ENCODE data around the gene RET. TPM values are rescaled to one million over a fixed set of nuclear protein-coding genes. Genes with fewer than 3 reads are reported as not detected.

RET gene
- total RNA-seq, 1 experiment from 2014 or later, result not detected

- Histone ChIP-seq H3K4me1 (replicated peaks) (no peaks in the 10 kb centered on the region), H3K27ac (no peak overlapping the region), H3K36me3 (no peaks in the 10 kb centered on the region), H3K9me3 (replicated peaks) (no peaks in the 10 kb centered on the region), H3K4me3 (no peak overlapping the region), H3K27me3 (replicated peaks) (peaks cover 6% of the 10 kb centered on the region; the same call in 1 of the 2 replicates)
- no peak for DNase-seq (ENCODE audit: low read depth in 1 of 2, low spot score in 2 of 2)
These were observed 27.8 kb upstream of the RET start for GRCh38 chr10:43049081-43049551.

GRCh38 chr10:43050011-43050410, 26.9 kb upstream of the RET start:
- Histone ChIP-seq H3K4me3 (no peak overlapping the region), H3K4me1 (replicated peaks) (no peaks in the 10 kb centered on the region), H3K36me3 (no peaks in the 10 kb centered on the region), H3K9me3 (replicated peaks) (no peaks in the 10 kb centered on the region), H3K27ac (no peak overlapping the region), H3K27me3 (replicated peaks) (peaks cover 6% of the 10 kb centered on the region; the same call in 1 of the 2 replicates)
- DNase-seq (ENCODE audit: low read depth in 1 of 2, low spot score in 2 of 2), result no peak

GRCh38 chr10:43053825-43054224, 23.0 kb upstream of the RET start:
- H3K9me3 ChIP-seq (replicated peaks), result no peaks in the 10 kb centered on the region
- no peak overlapping the region for H3K4me3 ChIP-seq
- H3K36me3 ChIP-seq, result no peaks in the 10 kb centered on the region
- H3K27me3 ChIP-seq (replicated peaks), result peaks cover 6% of the 10 kb centered on the region; the same call in 1 of the 2 replicates
- DNase-seq (ENCODE audit: low read depth in 1 of 2, low spot score in 2 of 2), result no peak
- no peak overlapping the region for H3K27ac ChIP-seq
- no peaks in the 10 kb centered on the region for H3K4me1 ChIP-seq (replicated peaks)

- Histone ChIP-seq H3K36me3 (no peaks in the 10 kb centered on the region), H3K27ac (no peak overlapping the region), H3K4me1 (replicated peaks) (no peaks in the 10 kb centered on the region), H3K4me3 (no peak overlapping the region), H3K27me3 (replicated peaks) (peaks cover 6% of the 10 kb centered on the region; the same call in 1 of the 2 replicates), H3K9me3 (replicated peaks) (no peaks in the 10 kb centered on the region)
- no peak for DNase-seq (ENCODE audit: low read depth in 1 of 2, low spot score in 2 of 2)
These were observed 22.3 kb upstream of the RET start for GRCh38 chr10:43054593-43054992.

GRCh38 chr10:43055217-43055616, 21.7 kb upstream of the RET start:
- Histone ChIP-seq H3K27ac (no peak overlapping the region), H3K9me3 (replicated peaks) (no peaks in the 10 kb centered on the region), H3K4me3 (no peak overlapping the region), H3K27me3 (replicated peaks) (peaks cover 6% of the 10 kb centered on the region; the same call in 1 of the 2 replicates), H3K36me3 (no peaks in the 10 kb centered on the region), H3K4me1 (replicated peaks) (no peaks in the 10 kb centered on the region)
- no peak for DNase-seq (ENCODE audit: low read depth in 1 of 2, low spot score in 2 of 2)

GRCh38 chr10:43055991-43056567, 20.8 kb upstream of the RET start:
- Histone ChIP-seq H3K27ac (no peak overlapping the region), H3K27me3 (replicated peaks) (peaks cover 6% of the 10 kb centered on the region; the same call in 1 of the 2 replicates), H3K4me3 (no peak overlapping the region), H3K36me3 (no peaks in the 10 kb centered on the region), H3K9me3 (replicated peaks) (no peaks in the 10 kb centered on the region), H3K4me1 (replicated peaks) (no peaks in the 10 kb centered on the region)
- no peak for DNase-seq (ENCODE audit: low read depth in 1 of 2, low spot score in 2 of 2)

GRCh38 chr10:43056568-43057011, 20.3 kb upstream of the RET start:
- H3K4me1 ChIP-seq (replicated peaks), result no peaks in the 10 kb centered on the region
- H3K36me3 ChIP-seq, result no peaks in the 10 kb centered on the region
- no peak for DNase-seq (ENCODE audit: low read depth in 1 of 2, low spot score in 2 of 2)
- no peak overlapping the region for H3K4me3 ChIP-seq
- peaks cover 6% of the 10 kb centered on the region; the same call in 1 of the 2 replicates for H3K27me3 ChIP-seq (replicated peaks)
- no peaks in the 10 kb centered on the region for H3K9me3 ChIP-seq (replicated peaks)
- no peak overlapping the region for H3K27ac ChIP-seq

- DNase-seq (ENCODE audit: low read depth in 1 of 2, low spot score in 2 of 2), result no peak
- no peak overlapping the region for H3K27ac ChIP-seq
- no peaks in the 10 kb centered on the region for H3K4me1 ChIP-seq (replicated peaks)
- H3K27me3 ChIP-seq (replicated peaks), result peaks cover under 1% of the 10 kb centered on the region; the same call in 1 of the 2 replicates
- H3K4me3 ChIP-seq, result no peak overlapping the region
- no peaks in the 10 kb centered on the region for H3K36me3 ChIP-seq
- H3K9me3 ChIP-seq (replicated peaks), result no peaks in the 10 kb centered on the region
These were observed 19.6 kb upstream of the RET start for GRCh38 chr10:43057231-43057711.

GRCh38 chr10:43057831-43058340, 19.0 kb upstream of the RET start:
- H3K27ac ChIP-seq, result no peak overlapping the region
- no peaks in the 10 kb centered on the region for H3K36me3 ChIP-seq
- DNase-seq (ENCODE audit: low read depth in 1 of 2, low spot score in 2 of 2), result no peak
- H3K9me3 ChIP-seq (replicated peaks), result no peaks in the 10 kb centered on the region
- no peaks in the 10 kb centered on the region for H3K4me1 ChIP-seq (replicated peaks)
- no peaks in the 10 kb centered on the region for H3K27me3 ChIP-seq (replicated peaks)
- H3K4me3 ChIP-seq, result no peak overlapping the region

GRCh38 chr10:43058716-43059335, 18.0 kb upstream of the RET start:
- DNase-seq (ENCODE audit: low read depth in 1 of 2, low spot score in 2 of 2), result no peak
- Histone ChIP-seq H3K9me3 (replicated peaks) (no peaks in the 10 kb centered on the region), H3K27ac (no peak overlapping the region), H3K4me1 (replicated peaks) (no peaks in the 10 kb centered on the region), H3K4me3 (no peak overlapping the region), H3K27me3 (replicated peaks) (no peaks in the 10 kb centered on the region), H3K36me3 (no peaks in the 10 kb centered on the region)

GRCh38 chr10:43059336-43059720, 17.5 kb upstream of the RET start:
- Histone ChIP-seq H3K27ac (no peak overlapping the region), H3K4me1 (replicated peaks) (no peaks in the 10 kb centered on the region), H3K36me3 (no peaks in the 10 kb centered on the region), H3K27me3 (replicated peaks) (no peaks in the 10 kb centered on the region), H3K9me3 (replicated peaks) (no peaks in the 10 kb centered on the region), H3K4me3 (no peak overlapping the region)
- DNase-seq (ENCODE audit: low read depth in 1 of 2, low spot score in 2 of 2), result no peak

GRCh38 chr10:43059828-43060227, 17.0 kb upstream of the RET start:
- no peak for DNase-seq (ENCODE audit: low read depth in 1 of 2, low spot score in 2 of 2)
- no peaks in the 10 kb centered on the region for H3K27me3 ChIP-seq (replicated peaks)
- H3K4me1 ChIP-seq (replicated peaks), result no peaks in the 10 kb centered on the region
- H3K36me3 ChIP-seq, result no peaks in the 10 kb centered on the region
- H3K4me3 ChIP-seq, result no peak overlapping the region
- no peaks in the 10 kb centered on the region for H3K9me3 ChIP-seq (replicated peaks)
- H3K27ac ChIP-seq, result no peak overlapping the region

- H3K4me3 ChIP-seq, result no peak overlapping the region
- DNase-seq (ENCODE audit: low read depth in 1 of 2, low spot score in 2 of 2), result no peak
- H3K36me3 ChIP-seq, result no peaks in the 10 kb centered on the region
- no peak overlapping the region for H3K27ac ChIP-seq
- H3K4me1 ChIP-seq (replicated peaks), result no peaks in the 10 kb centered on the region
- H3K27me3 ChIP-seq (replicated peaks), result no peaks in the 10 kb centered on the region
- no peaks in the 10 kb centered on the region for H3K9me3 ChIP-seq (replicated peaks)
These were observed 16.6 kb upstream of the RET start for GRCh38 chr10:43060291-43060690.

GRCh38 chr10:43061331-43061730, 15.5 kb upstream of the RET start:
- no peaks in the 10 kb centered on the region for H3K27me3 ChIP-seq (replicated peaks)
- H3K9me3 ChIP-seq (replicated peaks), result no peaks in the 10 kb centered on the region
- no peaks in the 10 kb centered on the region for H3K4me1 ChIP-seq (replicated peaks)
- H3K27ac ChIP-seq, result no peak overlapping the region
- DNase-seq (ENCODE audit: low read depth in 1 of 2, low spot score in 2 of 2), result no peak
- no peak overlapping the region for H3K4me3 ChIP-seq
- H3K36me3 ChIP-seq, result no peaks in the 10 kb centered on the region

Data from SJSA1 (cell line).